Upper lobe of left lung (tissue), 6 donors: ENCODE results near the gene DHRS12. TPM values are rescaled to one million over a fixed set of nuclear protein-coding genes. Genes with fewer than 3 reads are reported as not detected.
A peak's percentile ranks its signal among the peaks of the same experiment; 100 is the strongest.

Experiments used
- ATAC-seq, 2 donors: fragments of 200-7000 bp; cut with Tn5 transposase; one replicate each; pipeline ENCODE4 v1.9.1; 2022; ENCODE audit warnings: mild to moderate bottlenecking in 2 of 2, moderate library complexity in 2 of 2; ENCODE audit not compliant: low FRiP score in 2 of 2
- DNase-seq, 2 donors: peaks; one replicate each; pipeline ENCODE4 v3.0.0-alpha.2; 2019 to 2020
- H3K27ac ChIP-seq, 4 donors: fragments of 200-600 bp; sonication (generic); one replicate each; pipeline ENCODE4 v1.5.1; 2016 to 2019
- H3K27me3 ChIP-seq, 4 donors: fragments of 200-600 bp; sonication (generic); one replicate each; pipeline ENCODE4 v1.5.1; 2017 to 2019
- H3K36me3 ChIP-seq, 4 donors: fragments of 200-600 bp; sonication (generic); one replicate each; pipeline ENCODE4 v1.5.1; 2016 to 2019
- H3K4me1 ChIP-seq, 4 donors: fragments of 200-600 bp; sonication (generic); one replicate each; pipeline ENCODE4 v1.5.1; 2018 to 2019
- H3K4me3 ChIP-seq, 4 donors: fragments of 200-600 bp; sonication (generic); one replicate each; pipeline ENCODE4 v1.5.1; 2017 to 2019; ENCODE audit warnings: mild to moderate bottlenecking in 2 of 4, moderate library complexity in 1 of 4
- H3K9me3 ChIP-seq, 4 donors: fragments of 200-600 bp; sonication (generic); one replicate each; pipeline ENCODE4 v1.5.1; 2018 to 2019
- EP300 ChIP-seq, 4 donors: sonication (generic); formaldehyde crosslinking; IDR thresholded peaks; one replicate each; pipeline ENCODE4 v1.5.1; 2017; ENCODE audit warnings: antibody characterized with exemption in 4 of 4, control low read depth in 2 of 4
- POLR2A ChIP-seq, 4 donors: fragments of 450-650 bp; IDR thresholded peaks; one replicate each; pipeline ENCODE4 v1.5.1; 2016 to 2017; ENCODE audit warnings: antibody characterized with exemption in 4 of 4, mild to moderate bottlenecking in 2 of 4
- POLR2AphosphoS5 ChIP-seq, 2 donors: sonication (generic); formaldehyde crosslinking; IDR thresholded peaks; one replicate each; pipeline ENCODE4 v1.5.1; 2017; ENCODE audit warnings: antibody characterized with exemption in 2 of 2
- WGBS, 2 donors: methylation state at CpG; one replicate each; pipeline ENCODE4 v1.1.5; 2017 to 2018; 5-methylcytosine and 5-hydroxymethylcytosine counted together
- total RNA-seq, 6 donors: library from RNA; depleted of rRNA in 4 of 6; stranded (reverse); fragments of >200 nt in 4 of 6; gene quantifications; one replicate each; pipeline versions ENCODE4 v1.1.0 to v1.2.1, GENCODE V29; 2016 to 2021
- TF ChIP-seq, protein P1 (sequence below), 6 experiments: fragments of 450-650 bp in 4 of 6; fragments of 200-600 bp in 2 of 6; sonication (generic) in 2 of 6; IDR thresholded peaks; one replicate each; pipeline ENCODE4 v1.5.1; 2016 to 2019; ENCODE audit warnings: antibody characterized with exemption in 6 of 6
- donor health status: DM: no; HTN: no; CAD: no; lungs with moderate emphysema.
- donor health status: DM: no; HTN: yes; CAD: no; lungs with severe emphysema.

The DHRS12 gene
- total RNA-seq, 6 donors from 2014 or later, result 11.7 to 19.1 (median 17.6) TPM

DNA sequence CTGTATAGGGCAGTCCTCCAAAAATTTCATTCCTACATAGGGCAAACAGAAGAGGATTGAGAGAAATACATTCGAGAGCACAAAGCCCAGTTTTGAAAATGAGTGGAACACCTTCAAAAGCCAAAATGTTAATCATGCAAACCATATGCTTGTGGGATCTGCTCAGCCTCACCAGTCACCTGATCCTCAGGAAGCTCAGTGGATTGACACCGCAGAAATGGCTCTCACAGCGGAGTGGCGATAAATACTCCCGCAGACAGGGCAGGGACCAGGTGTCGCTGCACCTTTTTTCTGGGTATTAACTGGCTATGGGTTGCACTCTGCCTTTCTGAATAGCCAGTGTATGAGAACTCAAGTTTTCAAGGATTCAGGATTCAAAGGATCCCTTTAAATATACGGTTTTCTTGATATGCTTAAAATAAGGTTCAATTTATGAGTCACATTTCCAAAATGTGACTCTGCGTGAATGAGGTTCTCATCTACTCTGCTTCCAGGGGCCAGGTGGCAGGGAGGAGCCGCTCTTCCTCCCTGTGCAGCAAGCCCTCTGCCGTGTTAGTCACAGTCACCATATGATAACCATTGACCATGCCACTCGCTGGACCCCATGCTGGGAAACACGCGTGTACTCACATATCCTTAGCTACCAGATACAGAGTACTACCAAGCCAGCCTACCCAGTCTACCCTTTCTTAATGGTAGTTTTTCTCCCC, 18.3 kb upstream of the DHRS12 start:
- Histone ChIP-seq H3K4me1 (peaks cover 0 to 40% (median 13%) of the 10 kb centered on the region in 4 donors), H3K9me3 (no peaks in the 10 kb centered on the region), H3K27ac (peak overlapping the region in 3 of 4 donors; percentile 46 to 76 (median 63)), H3K27me3 (no peaks in the 10 kb centered on the region), H3K36me3 (no peaks in the 10 kb centered on the region), H3K4me3 (no peak overlapping the region)
- DNase-seq (no peak), ATAC-seq (no peak)
- TF ChIP-seq POLR2A (IDR thresholded peaks at IDR 0.05) (no peak), POLR2AphosphoS5 (IDR thresholded peaks at IDR 0.05) (no peak), EP300 (IDR thresholded peaks at IDR 0.05) (no peak)
- TF ChIP-seq, protein P1, sequence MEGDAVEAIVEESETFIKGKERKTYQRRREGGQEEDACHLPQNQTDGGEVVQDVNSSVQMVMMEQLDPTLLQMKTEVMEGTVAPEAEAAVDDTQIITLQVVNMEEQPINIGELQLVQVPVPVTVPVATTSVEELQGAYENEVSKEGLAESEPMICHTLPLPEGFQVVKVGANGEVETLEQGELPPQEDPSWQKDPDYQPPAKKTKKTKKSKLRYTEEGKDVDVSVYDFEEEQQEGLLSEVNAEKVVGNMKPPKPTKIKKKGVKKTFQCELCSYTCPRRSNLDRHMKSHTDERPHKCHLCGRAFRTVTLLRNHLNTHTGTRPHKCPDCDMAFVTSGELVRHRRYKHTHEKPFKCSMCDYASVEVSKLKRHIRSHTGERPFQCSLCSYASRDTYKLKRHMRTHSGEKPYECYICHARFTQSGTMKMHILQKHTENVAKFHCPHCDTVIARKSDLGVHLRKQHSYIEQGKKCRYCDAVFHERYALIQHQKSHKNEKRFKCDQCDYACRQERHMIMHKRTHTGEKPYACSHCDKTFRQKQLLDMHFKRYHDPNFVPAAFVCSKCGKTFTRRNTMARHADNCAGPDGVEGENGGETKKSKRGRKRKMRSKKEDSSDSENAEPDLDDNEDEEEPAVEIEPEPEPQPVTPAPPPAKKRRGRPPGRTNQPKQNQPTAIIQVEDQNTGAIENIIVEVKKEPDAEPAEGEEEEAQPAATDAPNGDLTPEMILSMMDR (IDR thresholded peaks at IDR 0.05), result no peak
- WGBS, 2 donors, result 59 to 78% methylated on average over 13 of the region's 13 CpGs

DNA sequence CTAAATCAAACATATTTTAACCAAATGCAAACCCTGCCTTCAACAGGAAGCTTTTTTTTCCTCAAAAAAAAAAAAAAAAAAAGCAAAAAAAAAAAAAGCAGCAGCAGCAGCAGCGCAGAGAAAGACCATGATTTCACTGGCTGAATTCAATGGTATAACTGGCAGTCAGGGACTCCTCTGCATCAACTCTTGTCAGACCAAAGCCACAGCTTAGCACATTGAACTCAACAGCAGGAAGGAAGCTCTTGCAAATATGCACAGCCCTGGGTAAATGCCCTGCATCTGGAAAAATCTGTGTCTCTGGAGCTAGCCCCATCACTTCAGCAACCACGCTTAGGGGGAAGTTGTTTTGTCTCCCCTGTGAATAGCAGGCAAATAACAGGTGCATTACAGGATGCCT, 17.6 kb upstream of the DHRS12 start:
- DNase-seq (no peak), ATAC-seq (peak in 1 of 2 donors; percentile 12)
- Histone ChIP-seq H3K27ac (peak overlapping the region in 3 of 4 donors; percentile 46 to 76 (median 63)), H3K4me1 (peaks cover 0 to 35% (median 12%) of the 10 kb centered on the region in 4 donors), H3K36me3 (no peaks in the 10 kb centered on the region), H3K9me3 (no peaks in the 10 kb centered on the region), H3K27me3 (no peaks in the 10 kb centered on the region), H3K4me3 (no peak overlapping the region)
- no peak for TF ChIP-seq POLR2AphosphoS5 (IDR thresholded peaks at IDR 0.05)
- TF ChIP-seq, protein P1 (IDR thresholded peaks at IDR 0.05), result no peak
- TF ChIP-seq EP300 (IDR thresholded peaks at IDR 0.05), result no peak
- no peak for TF ChIP-seq POLR2A (IDR thresholded peaks at IDR 0.05)
- WGBS, 2 donors, result 27 to 50% methylated on average over 2 of the region's 2 CpGs

DNA sequence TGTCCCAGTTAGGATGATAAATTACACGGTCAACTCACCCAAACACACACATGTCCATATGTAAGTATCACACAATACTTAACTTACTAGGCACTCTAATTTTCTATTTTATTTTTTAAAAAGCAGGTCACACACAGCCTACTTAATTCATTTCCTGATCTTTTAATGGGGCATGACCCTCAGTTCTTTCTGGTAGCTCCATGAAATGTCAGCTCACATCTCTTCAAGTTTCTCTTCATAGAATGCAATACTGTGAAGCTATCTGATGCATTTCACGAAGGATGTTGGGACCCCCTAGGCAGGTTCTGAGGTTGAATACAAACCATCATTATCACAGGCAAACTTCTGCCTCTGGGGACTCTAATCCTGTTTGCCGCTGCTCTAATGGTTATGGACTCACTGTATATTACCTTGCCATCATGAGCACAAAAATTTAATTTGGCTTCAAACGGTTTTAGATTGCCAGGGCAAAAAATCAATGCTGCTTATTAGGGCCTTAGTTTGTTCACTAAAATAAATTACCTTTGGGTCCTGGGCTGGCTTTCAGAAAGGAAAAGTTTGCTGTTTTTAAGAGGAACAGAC, 16.1 kb upstream of the DHRS12 start:
- ATAC-seq, result no peak
- Histone ChIP-seq H3K4me1 (peaks cover 0 to 26% (median 13%) of the 10 kb centered on the region in 4 donors), H3K27me3 (no peaks in the 10 kb centered on the region), H3K27ac (no peak overlapping the region), H3K4me3 (no peak overlapping the region), H3K36me3 (no peaks in the 10 kb centered on the region), H3K9me3 (no peaks in the 10 kb centered on the region)
- no peak for DNase-seq
- TF ChIP-seq POLR2A (IDR thresholded peaks at IDR 0.05) (no peak), EP300 (IDR thresholded peaks at IDR 0.05) (no peak), POLR2AphosphoS5 (IDR thresholded peaks at IDR 0.05) (no peak)
- TF ChIP-seq, protein P1 (IDR thresholded peaks at IDR 0.05), result no peak
- WGBS, 2 donors, result 90 to 93% methylated on average over 4 of the region's 4 CpGs

DNA sequence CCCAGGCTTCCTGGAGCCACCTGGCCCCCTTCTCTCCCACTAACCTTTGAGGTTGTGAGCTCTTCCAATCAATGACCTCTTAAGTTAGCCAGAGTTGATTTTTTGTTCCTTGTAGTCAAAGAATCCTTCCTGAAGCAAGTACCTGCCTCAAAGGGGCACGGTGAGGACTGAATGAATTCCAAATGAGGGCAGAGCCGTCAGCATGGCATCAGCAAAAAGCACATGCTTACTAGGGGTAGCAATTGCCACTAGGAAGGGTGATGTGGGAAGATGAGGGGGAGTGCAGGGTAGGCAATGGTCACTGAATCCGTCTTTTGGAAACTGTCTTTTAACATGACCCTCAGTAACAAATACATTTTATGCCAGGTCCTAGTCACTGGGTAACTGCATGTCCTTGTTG, 15.6 kb upstream of the DHRS12 start:
- DNase-seq (no peak), ATAC-seq (no peak)
- no peak overlapping the region for H3K27ac ChIP-seq
- H3K9me3 ChIP-seq, result no peaks in the 10 kb centered on the region
- TF ChIP-seq, protein P1 (IDR thresholded peaks at IDR 0.05), result no peak
- TF ChIP-seq POLR2AphosphoS5 (IDR thresholded peaks at IDR 0.05) (no peak), EP300 (IDR thresholded peaks at IDR 0.05) (no peak), POLR2A (IDR thresholded peaks at IDR 0.05) (no peak)
- no peaks in the 10 kb centered on the region for H3K27me3 ChIP-seq
- 84 to 85% methylated on average over 3 of the region's 3 CpGs for WGBS, 2 donors
- H3K4me1 ChIP-seq, result peaks cover 4 to 25% (median 16%) of the 10 kb centered on the region in 4 donors
- no peak overlapping the region for H3K4me3 ChIP-seq
- no peaks in the 10 kb centered on the region for H3K36me3 ChIP-seq
